ENCODE data around the gene LHX8. TPM values are rescaled to one million over a fixed set of nuclear protein-coding genes. Genes with fewer than 3 reads are reported as not detected.

The LHX8 gene
- polyA plus RNA-seq, 1 of the 3 experiments (the other 2 are of a cell fraction) = 0.30 TPM

DNA sequence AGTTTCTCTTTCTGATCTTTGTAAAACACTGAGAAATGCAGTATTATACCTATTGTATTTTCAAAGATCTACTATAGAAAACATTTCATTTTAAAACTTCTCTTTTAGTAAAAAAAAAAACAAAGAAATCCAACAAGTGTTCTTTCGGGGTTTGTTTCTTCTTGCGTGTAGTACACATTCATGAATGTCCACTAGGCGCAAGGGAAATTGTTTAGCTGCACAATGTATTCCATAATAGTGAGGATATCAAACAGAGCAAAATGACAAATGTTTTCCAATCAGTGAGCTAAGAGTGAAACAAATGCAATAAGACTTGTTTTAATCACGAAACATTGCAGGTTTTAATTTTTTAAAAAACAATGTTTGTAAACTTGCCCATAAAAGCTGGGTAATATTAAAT is 68.6 kb downstream of the LHX8 start:
- H2AFZ ChIP-seq (ENCODE audit: low read depth) = no peak overlapping the region
- CTCF ChIA-PET = interaction anchor here (0.7 to 5.7 kb wide), 41 partner anchors 8 to 584 kb away, joined by 3 to 79 read pairs (median 4); partner anchors contain the start of gene LHX8
- no peaks in the 10 kb centered on the region for H3K79me2 ChIP-seq (ENCODE audit: insufficient read depth)
- no peak overlapping the region for H3K9ac ChIP-seq
- no peaks in the 10 kb centered on the region for H3K36me3 ChIP-seq (replicated peaks in 1 of 2; ENCODE audit: control insufficient read depth in 1 of 2, insufficient read depth in 2 of 2, low read length in 1 of 2)
- TF ChIP-seq RXRA (IDR thresholded peaks at IDR 0.05; ENCODE audit: borderline replicate concordance, low read depth) (no peak), TAF1 (IDR thresholded peaks at IDR 0.05; ENCODE audit: borderline replicate concordance, low read depth, low read length) (no peak), FOSL2 (IDR thresholded peaks at IDR 0.05; ENCODE audit: borderline replicate concordance, low read depth) (no peak), CHD2 (IDR thresholded peaks at IDR 0.05; ENCODE audit: low read length, partially characterized antibody) (no peak), SMC3 (IDR thresholded peaks at IDR 0.05; ENCODE audit: low read depth, low read length) (no peak), GATA2 (CRISPR knock-in tag; IDR thresholded peaks at IDR 0.05) (no peak), POLR2AphosphoS5 (IDR thresholded peaks at IDR 0.05; ENCODE audit: low read depth, low read length) (no peak), EP300 (IDR thresholded peaks at IDR 0.05; ENCODE audit: borderline replicate concordance in 1 of 2, low read depth in 1 of 2, low read length in 1 of 2) (no peak), TCF12 (IDR thresholded peaks at IDR 0.05) (no peak), MEF2A (IDR thresholded peaks at IDR 0.05; ENCODE audit: borderline replicate concordance, low read depth) (no peak)
- TF ChIP-seq, protein P1, sequence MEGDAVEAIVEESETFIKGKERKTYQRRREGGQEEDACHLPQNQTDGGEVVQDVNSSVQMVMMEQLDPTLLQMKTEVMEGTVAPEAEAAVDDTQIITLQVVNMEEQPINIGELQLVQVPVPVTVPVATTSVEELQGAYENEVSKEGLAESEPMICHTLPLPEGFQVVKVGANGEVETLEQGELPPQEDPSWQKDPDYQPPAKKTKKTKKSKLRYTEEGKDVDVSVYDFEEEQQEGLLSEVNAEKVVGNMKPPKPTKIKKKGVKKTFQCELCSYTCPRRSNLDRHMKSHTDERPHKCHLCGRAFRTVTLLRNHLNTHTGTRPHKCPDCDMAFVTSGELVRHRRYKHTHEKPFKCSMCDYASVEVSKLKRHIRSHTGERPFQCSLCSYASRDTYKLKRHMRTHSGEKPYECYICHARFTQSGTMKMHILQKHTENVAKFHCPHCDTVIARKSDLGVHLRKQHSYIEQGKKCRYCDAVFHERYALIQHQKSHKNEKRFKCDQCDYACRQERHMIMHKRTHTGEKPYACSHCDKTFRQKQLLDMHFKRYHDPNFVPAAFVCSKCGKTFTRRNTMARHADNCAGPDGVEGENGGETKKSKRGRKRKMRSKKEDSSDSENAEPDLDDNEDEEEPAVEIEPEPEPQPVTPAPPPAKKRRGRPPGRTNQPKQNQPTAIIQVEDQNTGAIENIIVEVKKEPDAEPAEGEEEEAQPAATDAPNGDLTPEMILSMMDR (IDR thresholded peaks at IDR 0.05) = no peak
- TF ChIP-seq, protein P2, sequence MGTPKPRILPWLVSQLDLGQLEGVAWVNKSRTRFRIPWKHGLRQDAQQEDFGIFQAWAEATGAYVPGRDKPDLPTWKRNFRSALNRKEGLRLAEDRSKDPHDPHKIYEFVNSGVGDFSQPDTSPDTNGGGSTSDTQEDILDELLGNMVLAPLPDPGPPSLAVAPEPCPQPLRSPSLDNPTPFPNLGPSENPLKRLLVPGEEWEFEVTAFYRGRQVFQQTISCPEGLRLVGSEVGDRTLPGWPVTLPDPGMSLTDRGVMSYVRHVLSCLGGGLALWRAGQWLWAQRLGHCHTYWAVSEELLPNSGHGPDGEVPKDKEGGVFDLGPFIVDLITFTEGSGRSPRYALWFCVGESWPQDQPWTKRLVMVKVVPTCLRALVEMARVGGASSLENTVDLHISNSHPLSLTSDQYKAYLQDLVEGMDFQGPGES (IDR thresholded peaks at IDR 0.05; ENCODE audit: low read depth, low read length) = no peak
- no peak overlapping the region for H3K4me2 ChIP-seq
- no peak overlapping the region for H3K4me3 ChIP-seq (ENCODE audit: low read depth in 2 of 2, low read length in 1 of 2)
- no peaks in the 10 kb centered on the region for H3K4me1 ChIP-seq (ENCODE audit: control insufficient read depth in 1 of 2, insufficient read depth in 2 of 2, low read depth in 1 of 2, low read length in 1 of 2)
- POLR2A ChIA-PET = no interaction called here
- no peaks in the 10 kb centered on the region; the same call in 1 of the 2 replicates for H3K27me3 ChIP-seq (ENCODE audit: insufficient read depth)
- no peaks in the 10 kb centered on the region for H3K9me3 ChIP-seq
- no peaks in the 10 kb centered on the region; the same call in 1 of the 2 replicates for H3K9me2 ChIP-seq
- H3K27ac ChIP-seq (ENCODE audit: low read depth in 2 of 2, low read length in 1 of 2) = no peak overlapping the region
- H3F3A ChIP-seq (replicated peaks; ENCODE audit: insufficient read depth) = peaks cover 4% of the 10 kb centered on the region
- H4K20me1 ChIP-seq (ENCODE audit: insufficient read depth) = no peaks in the 10 kb centered on the region
- WGBS (ENCODE audit: low lambda C conversion rate) = 93% methylated on average over 4 of the region's 4 CpGs
- no peak for DNase-seq

DNA sequence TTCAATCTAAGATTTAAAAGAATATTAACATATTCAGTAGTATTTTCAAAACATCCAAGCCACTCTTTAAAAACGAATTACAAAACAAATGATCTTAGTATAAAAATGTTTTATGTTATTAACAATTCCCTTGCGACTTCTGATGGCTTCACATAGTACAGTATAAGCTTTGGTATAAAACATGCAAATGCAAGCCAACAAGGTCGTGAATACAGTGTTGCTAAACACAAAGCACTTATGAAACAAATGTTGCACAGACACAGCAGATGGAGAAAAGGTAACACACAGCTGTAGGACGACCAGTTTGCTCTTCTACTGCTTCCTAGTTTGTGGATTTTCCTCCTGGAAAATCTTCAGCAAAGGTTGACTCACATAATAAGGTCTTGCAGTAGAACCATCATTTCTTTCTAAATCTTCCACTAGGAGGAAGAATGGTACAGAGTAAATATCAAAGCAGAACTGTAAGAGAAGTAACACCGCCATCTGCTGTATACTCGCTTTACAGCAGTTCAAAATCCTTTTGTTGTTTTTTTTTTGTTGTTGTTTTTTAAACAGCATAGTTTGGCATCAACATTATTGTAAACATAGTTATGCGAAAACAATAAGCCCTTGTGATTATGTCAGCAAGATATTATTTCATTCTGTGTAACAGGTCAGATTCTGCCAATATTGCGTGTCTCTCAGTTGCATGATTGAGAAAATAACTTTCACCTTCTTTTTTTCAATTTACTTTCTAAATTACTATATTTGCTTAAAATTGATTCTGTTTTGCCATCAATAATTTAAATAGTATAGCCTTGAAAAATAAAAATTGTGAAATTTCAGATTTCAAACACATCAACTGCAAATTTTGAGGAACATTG is 69.5 kb downstream of the LHX8 start:
- Histone ChIP-seq H3K9me2 (no peaks in the 10 kb centered on the region; the same call in 1 of the 2 replicates), H4K20me1 (ENCODE audit: insufficient read depth) (no peaks in the 10 kb centered on the region), H3K79me2 (ENCODE audit: insufficient read depth) (no peaks in the 10 kb centered on the region), H2AFZ (ENCODE audit: low read depth) (no peak overlapping the region), H3K27me3 (ENCODE audit: insufficient read depth) (no peaks in the 10 kb centered on the region; the same call in 1 of the 2 replicates), H3K4me1 (ENCODE audit: control insufficient read depth in 1 of 2, insufficient read depth in 2 of 2, low read depth in 1 of 2, low read length in 1 of 2) (no peaks in the 10 kb centered on the region), H3K4me3 (ENCODE audit: low read depth in 2 of 2, low read length in 1 of 2) (peak overlapping the region in 1 of 2 experiments; percentile 42; a peak in 1 of 4 replicates), H3K36me3 (replicated peaks in 1 of 2; ENCODE audit: control insufficient read depth in 1 of 2, insufficient read depth in 2 of 2, low read length in 1 of 2) (no peaks in the 10 kb centered on the region), H3F3A (replicated peaks; ENCODE audit: insufficient read depth) (peaks cover 4% of the 10 kb centered on the region), H3K4me2 (no peak overlapping the region), H3K9me3 (no peaks in the 10 kb centered on the region), H3K27ac (ENCODE audit: low read depth in 2 of 2, low read length in 1 of 2) (no peak overlapping the region), H3K9ac (no peak overlapping the region)
- ChIA-PET POLR2A (interaction anchor here (0.6 kb wide), 1 partner anchor 443 kb away, joined by 3 read pairs; no protein-coding TSS in a partner anchor), CTCF (interaction anchor here (0.6 to 5.7 kb wide), 44 partner anchors 8 to 583 kb away, joined by 3 to 79 read pairs (median 4); partner anchors contain the start of gene LHX8)
- DNase-seq = peak; percentile 33
- 37% methylated on average over 8 of the region's 8 CpGs for WGBS (ENCODE audit: low lambda C conversion rate)
- TF ChIP-seq RCOR1 (IDR thresholded peaks at IDR 0.05; ENCODE audit: low read length) (no peak), RXRA (IDR thresholded peaks at IDR 0.05; ENCODE audit: borderline replicate concordance, low read depth) (no peak), GATA2 (CRISPR knock-in tag; IDR thresholded peaks at IDR 0.05) (no peak), RAD21 (IDR thresholded peaks at IDR 0.05; ENCODE audit: low read length) (peak; percentile 93), SMC3 (IDR thresholded peaks at IDR 0.05; ENCODE audit: low read depth, low read length) (peak; percentile 76)
- TF ChIP-seq, protein P1 (IDR thresholded peaks at IDR 0.05) = peak; percentile 97
- TF ChIP-seq, protein P3, sequence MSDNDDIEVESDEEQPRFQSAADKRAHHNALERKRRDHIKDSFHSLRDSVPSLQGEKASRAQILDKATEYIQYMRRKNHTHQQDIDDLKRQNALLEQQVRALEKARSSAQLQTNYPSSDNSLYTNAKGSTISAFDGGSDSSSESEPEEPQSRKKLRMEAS (IDR thresholded peaks at IDR 0.05; ENCODE audit: low read depth) = no peak
- TF ChIP-seq, protein P4, sequence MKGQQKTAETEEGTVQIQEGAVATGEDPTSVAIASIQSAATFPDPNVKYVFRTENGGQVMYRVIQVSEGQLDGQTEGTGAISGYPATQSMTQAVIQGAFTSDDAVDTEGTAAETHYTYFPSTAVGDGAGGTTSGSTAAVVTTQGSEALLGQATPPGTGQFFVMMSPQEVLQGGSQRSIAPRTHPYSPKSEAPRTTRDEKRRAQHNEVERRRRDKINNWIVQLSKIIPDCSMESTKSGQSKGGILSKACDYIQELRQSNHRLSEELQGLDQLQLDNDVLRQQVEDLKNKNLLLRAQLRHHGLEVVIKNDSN (IDR thresholded peaks at IDR 0.05; ENCODE audit: borderline replicate concordance, low read depth) = no peak
